HL-60/S4 (cell line): ENCODE results near the gene ARFIP1.

ENCODE experiments used
- in situ Hi-C: fragments of 300-500 bp; cut with MboI; formaldehyde crosslinking; loops from 2 replicates; pipeline ENCODE4 v1.14.3; 2022; ENCODE audit warnings: low sequenced_read_pairs

The ARFIP1 gene

DNA sequence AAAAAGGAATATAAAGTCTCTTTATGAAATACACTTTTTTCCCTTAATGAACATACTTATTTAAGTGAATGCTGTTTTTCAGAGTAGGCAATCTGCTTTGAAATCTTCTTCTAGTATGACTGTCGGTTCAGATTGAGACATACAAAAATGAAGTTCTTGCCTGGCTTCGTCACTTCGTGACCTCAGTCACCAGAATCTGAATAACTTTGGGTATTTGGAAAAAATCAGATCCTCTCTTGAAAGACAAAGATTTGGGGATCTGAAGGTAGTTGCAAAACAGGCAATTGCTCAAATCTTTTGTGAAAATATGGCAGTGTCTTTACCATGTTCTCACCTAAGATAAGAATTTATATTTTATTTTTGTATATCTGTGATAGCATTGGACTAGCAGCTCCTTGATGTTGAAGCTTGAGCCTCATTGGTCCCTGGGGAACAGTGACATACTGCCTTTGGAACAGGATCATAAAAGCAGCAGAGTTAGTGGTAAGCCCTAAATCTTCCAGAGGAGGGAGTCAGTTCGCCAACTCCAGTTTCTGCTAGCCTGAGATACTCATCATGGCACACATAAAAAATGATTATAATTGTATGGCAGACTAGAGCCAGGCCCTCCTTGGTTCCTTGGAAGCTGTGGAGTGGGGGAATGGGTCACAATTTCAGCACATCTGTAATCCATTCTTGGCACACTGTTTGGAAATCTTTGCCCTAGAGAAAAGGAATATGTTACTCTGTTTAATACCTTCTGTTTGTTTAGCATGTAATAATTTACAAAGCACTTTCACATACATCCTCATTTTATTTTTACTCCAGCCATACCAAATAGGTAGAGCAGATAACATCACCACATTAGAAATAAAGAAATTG is 5.0 kb downstream of the ARFIP1 start:
- in situ Hi-C loops: no loop called here

DNA sequence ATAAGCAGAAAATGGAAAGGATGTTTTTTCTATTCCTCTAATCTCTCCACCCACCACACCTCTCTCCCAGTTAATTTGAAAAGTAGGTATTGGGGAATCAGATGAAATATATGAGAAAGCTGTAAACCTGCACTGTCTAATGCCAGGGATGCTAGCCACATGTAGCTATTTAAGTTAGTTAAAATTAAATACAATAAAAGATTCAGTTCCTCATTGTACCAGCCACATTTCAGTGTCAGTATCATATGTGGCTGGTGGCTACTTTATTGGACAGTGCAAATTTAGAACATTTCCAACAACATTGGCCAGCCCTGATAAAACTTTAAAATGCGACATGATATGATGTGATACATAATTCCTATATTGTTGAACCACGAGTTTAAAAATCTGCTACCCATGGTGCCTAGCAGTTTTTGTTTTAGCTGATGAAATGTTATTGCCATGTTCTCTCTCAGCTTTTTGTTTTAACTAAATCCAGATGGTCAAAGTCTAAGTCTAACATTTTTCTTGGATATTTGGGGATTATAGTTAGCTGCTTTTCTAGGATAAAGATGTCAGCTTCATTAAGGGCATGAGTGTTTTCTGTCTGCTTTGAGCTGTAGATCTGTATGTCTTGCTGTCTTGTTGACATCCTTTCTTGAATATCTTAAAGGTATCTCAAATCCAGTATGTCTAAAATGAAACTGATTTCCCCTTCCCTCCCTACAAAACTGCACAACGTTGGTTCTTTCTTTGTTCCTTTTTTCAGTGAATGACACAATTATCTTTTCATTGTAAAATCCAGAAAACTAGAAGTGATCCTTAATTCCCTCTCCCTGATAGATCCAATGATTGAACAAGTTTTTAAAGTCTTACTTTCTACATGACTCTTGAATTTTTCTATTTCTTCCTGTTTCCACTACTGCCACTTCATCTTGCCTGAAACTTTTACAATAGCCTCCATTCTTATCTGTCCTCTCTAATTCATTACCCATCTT is 6.2 kb downstream of the ARFIP1 start:
- in situ Hi-C loops: no loop called here

DNA sequence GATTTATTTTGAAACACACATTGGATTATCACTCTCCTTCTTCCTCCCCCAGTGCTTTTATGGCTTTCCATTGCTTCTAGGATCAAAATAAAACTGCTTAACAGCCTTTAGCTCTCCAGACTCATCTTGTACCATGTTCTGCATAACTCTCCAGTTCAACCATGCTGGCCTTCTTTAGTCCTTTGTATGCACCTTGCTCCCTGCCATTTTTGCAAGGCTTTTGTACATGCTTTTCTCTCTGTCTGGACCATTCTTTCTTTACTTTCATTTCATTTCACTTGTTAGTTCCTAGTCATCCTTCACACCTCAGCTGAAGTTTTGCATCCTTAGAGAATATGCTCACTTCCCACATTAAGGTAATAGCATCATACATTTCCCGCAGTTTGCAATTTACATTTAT is 6.9 kb downstream of the ARFIP1 start:
- in situ Hi-C loops: no loop called here

DNA sequence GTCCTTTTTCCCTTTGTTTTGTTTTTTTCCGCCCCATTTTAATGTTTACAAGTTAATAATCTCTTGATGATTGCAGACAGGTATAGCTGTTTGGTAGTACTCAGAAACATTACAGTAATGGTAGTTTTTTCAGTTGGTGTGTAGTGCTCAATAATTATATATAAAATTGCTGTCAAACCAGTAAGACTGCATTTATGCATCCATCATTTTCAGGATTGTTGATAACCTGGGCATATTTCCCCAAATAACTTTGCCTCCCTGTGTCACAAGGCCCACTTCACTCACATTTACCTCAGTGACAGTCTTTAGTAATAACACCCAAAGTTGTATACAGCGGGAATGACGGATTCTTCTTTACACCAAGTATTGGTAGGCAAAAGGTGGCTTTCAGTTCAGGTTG is 16.1 kb downstream of the ARFIP1 start:
- in situ Hi-C loops: no loop called here

DNA sequence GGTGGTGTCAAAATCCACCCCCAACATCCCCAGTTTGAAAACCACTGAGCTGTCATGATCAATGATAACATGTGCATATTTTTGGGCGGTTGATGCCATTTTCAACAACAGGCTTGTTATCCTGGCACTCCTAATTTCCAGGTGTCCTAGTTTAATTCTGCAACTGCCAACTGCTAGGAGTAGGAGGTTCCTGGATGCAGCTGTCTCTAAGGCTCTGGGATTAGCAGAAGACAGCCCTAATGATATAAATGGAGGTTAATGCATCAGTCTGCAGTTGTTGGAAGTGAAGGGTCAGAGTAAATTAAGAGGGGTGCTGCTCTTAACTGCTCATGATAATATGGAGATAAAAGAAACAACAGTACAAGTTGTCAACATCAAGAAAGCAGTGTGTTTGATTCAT is 23.8 kb downstream of the ARFIP1 start:
- in situ Hi-C loops: no loop called here

DNA sequence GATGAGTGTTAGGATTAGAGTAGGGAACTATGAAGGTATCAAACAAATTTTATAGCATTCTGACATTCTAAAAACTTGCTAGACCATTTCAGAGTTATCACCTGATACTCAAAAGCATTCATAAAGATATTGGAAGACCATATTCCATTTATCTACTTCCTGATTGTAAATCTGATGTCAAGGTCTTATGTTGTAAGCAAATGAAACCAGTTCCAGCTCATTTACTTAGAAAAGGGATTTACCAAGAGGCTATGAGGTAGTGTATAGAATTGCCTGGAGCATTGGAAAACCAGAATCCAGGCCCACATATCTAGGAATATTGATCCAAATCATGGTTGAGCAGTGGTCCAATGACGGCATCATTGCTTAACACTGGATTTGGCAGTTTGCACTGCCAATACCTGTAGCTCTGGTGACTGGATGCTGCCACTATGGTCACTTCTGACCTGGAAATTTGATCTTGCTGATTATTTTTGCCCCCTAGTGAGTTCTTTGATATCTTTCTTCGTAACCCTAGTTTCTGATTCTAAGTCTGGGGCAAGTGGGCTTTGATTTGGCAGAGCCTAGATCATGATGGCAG is 25.4 kb downstream of the ARFIP1 start:
- in situ Hi-C loops: no loop called here

DNA sequence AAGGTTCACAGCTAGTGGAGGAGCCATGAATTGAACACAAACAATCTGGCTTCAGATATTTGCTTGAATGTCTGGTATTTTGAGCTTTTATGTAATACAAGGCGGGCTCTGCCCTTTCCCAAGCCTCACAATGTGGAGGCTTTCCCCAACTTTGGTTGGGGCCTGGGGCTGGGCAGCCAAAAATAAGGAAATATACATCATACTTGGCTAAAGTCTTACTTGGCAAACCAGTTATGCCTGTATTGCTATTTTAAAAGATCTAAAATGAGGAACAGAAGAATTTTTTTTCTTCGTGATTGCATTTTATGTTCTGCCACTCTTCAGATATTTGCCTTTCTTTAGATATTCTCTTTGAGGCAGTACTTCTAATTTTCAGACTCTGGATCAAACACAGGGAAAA is 26.1 kb downstream of the ARFIP1 start:
- in situ Hi-C loops: no loop called here

DNA sequence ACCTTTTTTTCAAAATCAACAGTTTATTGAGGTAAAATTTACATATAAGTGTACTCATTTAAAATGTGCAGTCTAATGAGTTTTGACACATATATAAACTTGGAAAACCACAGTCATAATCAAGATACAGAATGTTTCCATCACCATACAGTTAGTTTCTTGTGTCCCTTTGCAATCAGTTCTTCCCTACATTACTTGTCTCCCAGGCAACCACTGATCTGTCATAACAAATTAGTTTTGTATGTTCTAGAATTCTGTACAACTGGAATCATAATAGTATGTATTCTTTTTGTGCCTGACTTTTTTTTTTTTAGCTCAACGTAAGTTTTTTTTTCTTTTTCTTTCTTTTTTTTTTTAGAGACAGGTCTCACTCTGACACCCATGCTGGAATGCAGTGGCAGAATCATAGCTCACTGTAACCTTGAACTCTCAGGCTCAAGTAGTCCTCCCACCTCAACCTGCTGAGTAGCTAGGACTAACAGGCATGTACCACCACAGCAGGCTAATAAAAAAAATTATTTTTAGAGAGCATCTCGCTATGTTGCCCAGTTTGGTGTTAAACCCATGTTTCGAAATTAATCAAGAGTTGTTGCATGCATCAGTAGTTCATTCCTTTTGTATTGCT is 26.9 kb downstream of the ARFIP1 start:
- in situ Hi-C loops: no loop called here

DNA sequence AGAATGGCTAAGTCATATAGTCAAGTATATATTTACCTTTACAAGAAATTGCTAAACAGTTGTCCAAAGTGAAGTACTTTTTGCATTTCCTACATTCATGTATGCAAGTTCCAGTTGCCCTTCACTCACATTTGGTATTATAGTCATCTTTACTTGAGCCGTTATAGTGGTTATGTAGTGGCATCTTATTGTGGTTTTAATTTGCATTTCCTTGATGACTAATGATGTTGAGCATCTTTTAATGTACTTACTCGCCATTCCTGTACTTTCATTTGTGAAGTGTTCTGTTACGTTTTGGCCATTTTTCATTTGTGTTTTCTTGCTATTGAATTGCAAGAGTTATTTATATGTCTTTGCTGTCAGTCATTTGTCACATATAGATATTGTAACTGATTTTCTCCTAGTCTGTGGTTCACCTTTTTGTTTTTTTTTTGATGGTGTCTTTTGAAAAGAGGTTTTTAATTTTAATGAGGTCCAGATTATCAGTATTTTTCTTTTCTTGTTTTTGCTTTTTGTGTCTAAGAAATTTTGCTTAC is 27.6 kb downstream of the ARFIP1 start:
- in situ Hi-C loops: no loop called here

DNA sequence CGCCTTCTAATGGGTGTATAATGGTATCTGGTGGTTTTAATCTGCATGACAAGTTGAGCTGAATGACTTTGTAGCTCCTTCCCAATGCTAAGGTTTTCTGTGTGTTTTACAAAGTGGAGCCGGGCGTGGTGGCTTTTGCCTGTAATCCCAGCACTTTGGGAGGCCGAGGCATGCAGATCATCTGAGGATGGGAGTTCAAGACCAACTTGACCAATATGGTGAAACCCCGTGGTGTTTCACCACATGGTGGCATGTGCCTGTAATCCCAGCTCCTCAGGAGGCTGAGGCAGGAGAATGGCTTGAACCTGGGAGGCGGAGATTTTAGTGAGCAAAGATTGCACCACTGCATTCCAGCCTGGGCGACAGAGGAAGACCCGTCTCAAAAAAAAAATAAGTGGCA is 28.9 kb downstream of the ARFIP1 start:
- in situ Hi-C loops: no loop called here

DNA sequence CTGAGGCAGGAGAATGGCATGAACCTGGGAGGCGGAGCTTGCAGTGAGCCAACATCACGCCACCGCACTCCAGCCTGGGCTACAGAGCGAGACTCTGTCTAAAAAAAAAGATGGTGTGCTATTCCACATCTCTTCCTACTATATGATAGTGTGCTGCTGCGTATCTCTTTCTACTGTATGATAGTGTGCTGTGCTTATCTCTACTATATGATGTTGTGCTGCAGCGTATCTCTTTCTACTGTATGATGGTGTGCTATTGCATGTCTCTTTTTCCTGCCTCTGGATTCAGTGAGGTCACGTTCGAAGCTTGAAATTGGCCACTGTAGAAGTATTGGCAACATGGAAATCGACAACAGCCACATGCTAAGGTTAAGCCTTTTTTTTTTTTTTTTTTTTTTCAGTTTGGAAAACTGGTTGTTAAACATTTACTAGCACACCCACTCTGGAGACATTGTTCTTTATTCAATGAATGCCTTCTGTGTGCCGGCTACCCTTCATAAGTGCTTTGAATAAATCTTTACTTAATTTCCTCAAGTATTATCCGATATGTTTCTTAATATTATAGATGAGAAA is 31.0 kb downstream of the ARFIP1 start:
- in situ Hi-C loops: no loop called here

DNA sequence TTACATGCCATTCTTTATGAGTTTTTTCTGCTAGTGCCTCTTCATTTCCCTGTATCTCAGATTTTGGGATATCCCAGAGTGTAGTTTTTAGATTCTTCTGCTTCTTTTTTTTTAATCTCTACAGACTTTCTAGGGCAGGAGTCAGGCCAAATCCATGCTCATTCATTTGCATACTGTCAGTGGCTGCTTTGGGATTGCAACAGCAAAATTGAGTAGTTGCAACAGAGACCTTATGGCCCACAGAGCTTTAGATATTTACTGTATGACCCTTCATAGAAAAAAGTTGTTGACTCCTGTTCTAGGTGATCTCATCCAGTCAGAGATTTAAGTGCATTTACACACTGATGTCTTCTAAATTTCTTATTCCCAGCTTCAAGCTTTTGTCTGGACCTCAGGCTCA is 35.3 kb downstream of the ARFIP1 start:
- in situ Hi-C loops: no loop called here

DNA sequence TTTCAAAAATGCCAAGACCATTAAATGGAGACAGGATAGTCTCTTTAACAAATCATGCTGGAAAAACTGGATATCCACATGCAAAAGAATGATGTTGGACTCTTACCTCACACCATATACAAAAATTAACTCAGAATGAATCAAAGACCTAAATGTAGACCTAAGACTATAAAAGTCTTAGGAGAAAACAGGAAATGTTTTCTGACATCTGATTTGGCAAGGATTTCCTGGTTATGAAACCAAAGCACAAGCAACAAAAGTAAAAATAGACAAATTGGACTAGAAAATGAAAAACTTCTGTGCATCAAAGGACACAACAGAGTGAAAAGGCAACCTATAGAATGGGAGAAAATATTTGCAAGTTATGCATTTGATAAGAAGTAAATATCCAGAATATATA is 37.6 kb downstream of the ARFIP1 start:
- in situ Hi-C loops: no loop called here

DNA sequence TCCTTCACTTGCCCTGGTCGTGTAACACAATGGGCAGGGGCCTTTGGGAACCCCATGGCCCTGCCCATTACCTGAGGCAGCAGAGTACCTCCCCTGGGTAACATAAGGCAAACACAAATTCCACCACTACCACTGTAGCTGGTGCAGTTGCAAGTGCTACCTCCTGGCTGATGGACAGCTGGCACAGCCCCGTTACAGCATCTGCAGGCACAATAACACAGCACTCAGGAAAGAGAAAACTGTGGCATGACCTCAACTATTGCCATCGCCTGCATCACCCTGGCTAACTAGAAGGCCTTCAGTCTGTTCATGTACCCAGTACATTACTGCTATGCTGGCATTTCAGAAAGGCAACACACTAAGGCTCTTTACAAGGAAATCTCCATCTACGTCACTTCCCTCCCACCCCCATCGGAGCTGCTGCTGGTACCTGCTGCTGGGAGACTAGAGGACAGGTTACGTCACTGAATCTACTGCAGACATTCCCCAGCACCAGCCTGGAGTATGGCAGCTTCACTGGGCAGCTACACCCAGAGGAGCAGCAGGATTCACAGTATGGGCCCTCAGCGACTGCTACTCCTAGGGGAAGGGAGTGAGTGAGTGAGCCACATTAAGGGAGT is 39.4 kb downstream of the ARFIP1 start:
- in situ Hi-C loops: no loop called here

DNA sequence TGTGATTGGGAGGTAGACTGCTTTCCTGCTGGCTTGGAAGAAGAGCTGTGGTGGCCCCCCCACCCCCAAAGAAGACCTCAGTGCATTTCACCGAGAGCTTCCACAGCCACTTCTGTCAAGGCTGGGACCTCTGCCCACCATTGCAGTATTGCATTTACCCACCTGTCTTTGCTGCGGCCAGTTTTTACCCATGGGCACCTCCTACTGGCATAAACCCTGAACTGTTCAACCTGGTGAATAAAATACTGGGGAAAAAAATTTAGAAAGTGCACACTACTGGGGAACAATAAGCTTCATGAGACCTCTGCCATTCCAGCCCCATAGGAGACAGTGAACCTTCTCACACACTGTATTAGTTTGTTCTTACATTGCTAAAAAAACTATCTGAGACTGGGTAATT is 40.3 kb downstream of the ARFIP1 start:
- in situ Hi-C loops: no loop called here

DNA sequence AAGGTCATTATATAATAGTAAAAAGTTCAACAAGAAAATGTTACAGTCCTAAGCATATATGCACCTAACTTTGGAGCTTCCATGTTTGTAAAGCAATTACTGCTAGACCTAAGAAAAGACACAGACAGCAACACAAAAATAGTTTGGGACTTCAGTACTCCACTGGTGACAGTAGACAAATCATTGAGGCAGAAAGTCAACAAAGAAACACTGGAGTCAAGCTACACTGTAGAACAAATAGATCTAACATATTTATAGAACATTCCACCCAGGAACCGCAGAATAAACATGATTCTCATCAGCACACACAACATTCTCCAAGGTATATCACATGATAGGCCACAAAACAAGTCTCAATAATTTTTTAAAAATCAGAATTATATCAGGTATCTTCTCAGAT is 42.6 kb downstream of the ARFIP1 start:
- in situ Hi-C loops: no loop called here

DNA sequence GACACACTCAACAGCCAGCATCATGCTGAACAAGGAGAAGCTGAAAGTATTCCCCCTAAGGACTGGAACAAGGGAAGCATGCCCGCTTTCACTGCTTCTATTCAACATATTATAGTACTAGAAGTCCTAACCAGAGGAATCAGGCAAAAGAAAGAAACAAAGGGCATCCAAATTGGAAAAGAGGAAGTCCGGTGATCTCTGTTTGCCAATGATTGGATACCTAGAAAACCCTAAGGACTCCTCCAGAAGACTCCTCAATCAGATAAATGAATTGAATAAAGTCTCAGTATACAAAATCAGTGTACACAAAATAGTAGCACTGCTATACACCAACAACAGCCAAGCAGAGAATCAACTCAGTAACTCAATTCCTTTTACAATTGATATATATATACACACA is 44.8 kb downstream of the ARFIP1 start:
- in situ Hi-C loops: no loop called here

DNA sequence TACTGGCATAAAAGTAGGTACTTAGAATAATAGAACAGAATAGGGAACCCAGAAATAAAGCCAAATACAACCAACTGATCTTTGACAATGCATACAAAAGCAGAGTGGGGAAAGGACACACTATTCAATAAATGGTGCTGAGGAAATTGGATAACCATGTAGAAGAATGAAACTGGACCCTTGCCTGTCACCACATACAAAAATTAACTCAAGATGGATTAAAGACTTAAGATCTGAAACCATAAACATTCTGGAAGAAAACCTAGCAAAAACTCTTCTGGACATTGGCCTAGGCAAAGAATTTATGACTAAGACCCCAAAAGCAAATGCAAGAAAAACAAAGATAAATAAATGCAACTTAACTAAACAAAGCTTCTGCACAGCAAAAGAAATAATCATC is 45.6 kb downstream of the ARFIP1 start:
- in situ Hi-C loops: no loop called here

DNA sequence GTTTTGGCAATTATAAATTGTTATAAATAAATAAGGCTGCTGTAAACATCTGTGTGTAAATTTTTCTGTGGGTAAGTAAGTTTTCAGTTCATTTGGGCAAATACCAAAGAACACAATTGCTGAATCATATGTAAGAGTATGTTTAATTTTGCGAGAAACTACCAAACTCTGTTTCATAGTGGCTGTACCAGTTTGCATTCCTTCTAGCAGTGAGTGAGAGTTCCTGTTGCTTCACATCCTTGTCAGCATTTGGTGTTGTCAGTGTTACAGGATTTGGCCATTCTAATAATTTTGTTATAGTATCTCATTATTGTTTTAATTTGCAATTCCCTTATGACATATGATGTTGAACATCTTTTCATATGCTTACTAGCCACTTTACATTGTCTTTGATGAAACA is 48.4 kb downstream of the ARFIP1 start:
- in situ Hi-C loops: no loop called here

DNA sequence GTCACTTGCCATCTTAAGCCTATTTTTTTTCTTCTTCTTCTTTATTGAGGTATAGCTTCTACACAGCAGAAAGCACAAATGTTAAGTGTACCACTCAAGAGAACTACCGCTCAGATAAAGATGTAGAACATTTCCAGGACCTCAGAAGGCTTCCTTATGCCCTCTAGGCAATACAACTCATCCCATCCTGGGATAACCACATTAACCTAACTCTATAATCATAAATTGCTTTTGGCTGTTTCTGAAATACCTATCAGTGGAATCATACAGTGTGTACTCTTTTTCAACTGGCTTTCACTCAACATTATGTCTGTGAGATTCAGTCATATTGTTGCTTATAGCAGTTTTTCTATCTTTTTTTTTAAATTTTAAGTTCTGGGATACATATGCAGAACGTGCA is 51.7 kb downstream of the ARFIP1 start:
- in situ Hi-C loops: no loop called here
